Natural killer cell (primary cell): ENCODE results near the gene LMAN1. TPM values are rescaled to one million over a fixed set of nuclear protein-coding genes. Genes with fewer than 3 reads are reported as not detected.

ENCODE experiments used
- ATAC-seq, 3 donors: fragments of 150-1000 bp in 2 of 3; fragments of 200-7000 bp in 1 of 3; cut with Tn5 transposase; 1 replicate in 1 of 3; 2 replicates in 2 of 3; pipeline ENCODE4 v1.10.0; 2021; ENCODE audit warnings: mild to moderate bottlenecking in 2 of 3, moderate library complexity in 2 of 3
- DNase-seq, 2 donors: peaks; one replicate each; pipeline versions ENCODE4 v3.0.0 to v3.0.0-alpha.2; 2013 to 2021; ENCODE audit warnings: mixed read lengths in 1 of 2
- H3K27ac ChIP-seq: one replicate; pipeline ENCODE4 v1.5.1; 2013; ENCODE audit warnings: mild to moderate bottlenecking, low read length
- H3K27me3 ChIP-seq: one replicate; pipeline ENCODE4 v1.6.1; 2013; ENCODE audit warnings: low read length; ENCODE audit not compliant: control insufficient read depth, insufficient read depth
- H3K36me3 ChIP-seq: one replicate; pipeline ENCODE4 v1.6.1; 2013; ENCODE audit warnings: low read length; ENCODE audit not compliant: control insufficient read depth, insufficient read depth
- H3K4me1 ChIP-seq: one replicate; pipeline ENCODE4 v1.6.1; 2013; ENCODE audit warnings: low read length; ENCODE audit not compliant: control insufficient read depth, insufficient read depth
- H3K4me3 ChIP-seq: one replicate; pipeline ENCODE4 v1.5.1; 2013; ENCODE audit warnings: low read length
- H3K9me3 ChIP-seq: one replicate; pipeline ENCODE4 v1.6.1; 2013; ENCODE audit warnings: low read length; ENCODE audit not compliant: control insufficient read depth, insufficient read depth
- H3K27ac Mint-ChIP-seq, 2 donors: one replicate each; pipeline ENCODE4 v1.8.0; 2022; ENCODE audit warnings: mild to moderate bottlenecking in 2 of 2, mixed read lengths in 2 of 2, moderate library complexity in 1 of 2
- H3K27me3 Mint-ChIP-seq, 2 donors: one replicate each; pipeline ENCODE4 v1.8.0; 2022; ENCODE audit warnings: low read depth in 2 of 2, mixed read lengths in 2 of 2
- H3K36me3 Mint-ChIP-seq: one replicate; pipeline ENCODE4 v1.8.0; 2022; ENCODE audit warnings: mixed read lengths
- H3K4me1 Mint-ChIP-seq, 2 donors: one replicate each; pipeline ENCODE4 v1.8.0; 2022; ENCODE audit warnings: mixed read lengths in 2 of 2
- H3K4me3 Mint-ChIP-seq: one replicate; pipeline ENCODE4 v1.8.0; 2022; ENCODE audit warnings: mild to moderate bottlenecking, moderate library complexity, mixed read lengths
- H3K9me3 Mint-ChIP-seq, 2 donors: one replicate each; pipeline ENCODE4 v1.8.0; 2022; ENCODE audit warnings: mixed read lengths in 2 of 2
- WGBS: methylation state at CpG from one replicate; pipeline ENCODE4 v1.1.7; 2013; ENCODE audit warnings: missing lambda C conversion rate; ENCODE audit not compliant: insufficient coverage; 5-methylcytosine and 5-hydroxymethylcytosine counted together
- intact Hi-C: fragments of 100-400 bp; cut with micrococcal nuclease; formaldehyde crosslinking; loops from one replicate; pipeline ENCODE4 v1.14.2; 2022
- total RNA-seq, 4 donors: library from RNA; stranded (reverse); fragments of 120-200 nt in 1 of 4; gene quantifications; one replicate each; pipeline versions ENCODE4 v1.2.3 to v1.2.4, GENCODE V29; 2013 to 2022
- TF ChIP-seq, protein P1 (sequence below): fragments of 200-600 bp; IDR thresholded peaks from one replicate; pipeline ENCODE4 v1.8.0; 2022; ENCODE audit warnings: antibody characterized with exemption

The LMAN1 gene
- total RNA-seq, 3 donors from 2014 or later (not counting 1 experiment from before 2014, with no cell fraction given), result 50.1 to 58.3 (median 57.6) TPM

DNA sequence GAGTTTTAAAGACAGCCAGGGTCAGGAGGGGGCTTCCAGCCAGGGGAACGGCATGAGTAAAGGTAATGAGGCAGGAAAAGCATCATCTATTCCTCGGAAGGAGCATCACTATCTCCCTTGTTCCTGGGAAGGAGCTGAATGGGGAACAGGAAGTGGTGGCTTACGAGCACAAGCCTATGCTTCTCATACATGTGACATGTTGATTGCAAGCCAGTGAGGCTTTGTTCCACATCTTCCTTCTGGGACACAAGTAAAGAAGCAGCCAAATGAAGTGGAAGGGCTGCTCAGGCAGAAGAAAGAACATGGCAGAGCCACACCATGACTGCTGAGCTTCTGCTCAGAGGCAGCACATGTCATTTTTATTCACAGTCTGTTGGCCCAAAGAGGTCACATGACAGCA, 15.1 kb upstream of the LMAN1 start:
- no peaks in the 10 kb centered on the region for H3K9me3 ChIP-seq
- no peaks in the 10 kb centered on the region for H3K27me3 ChIP-seq
- DNase-seq, result no peak
- intact Hi-C loops, result no loop called here
- Mint-ChIP-seq H3K4me3 (no peak overlapping the region), H3K27me3 (peaks cover 23 to 36% of the 10 kb centered on the region in 2 donors), H3K27ac (no peak overlapping the region), H3K36me3 (no peaks in the 10 kb centered on the region), H3K9me3 (no peaks in the 10 kb centered on the region), H3K4me1 (no peaks in the 10 kb centered on the region)
- no peak overlapping the region for H3K27ac ChIP-seq
- no peak overlapping the region for H3K4me3 ChIP-seq
- ATAC-seq, result no peak
- TF ChIP-seq, protein P1, sequence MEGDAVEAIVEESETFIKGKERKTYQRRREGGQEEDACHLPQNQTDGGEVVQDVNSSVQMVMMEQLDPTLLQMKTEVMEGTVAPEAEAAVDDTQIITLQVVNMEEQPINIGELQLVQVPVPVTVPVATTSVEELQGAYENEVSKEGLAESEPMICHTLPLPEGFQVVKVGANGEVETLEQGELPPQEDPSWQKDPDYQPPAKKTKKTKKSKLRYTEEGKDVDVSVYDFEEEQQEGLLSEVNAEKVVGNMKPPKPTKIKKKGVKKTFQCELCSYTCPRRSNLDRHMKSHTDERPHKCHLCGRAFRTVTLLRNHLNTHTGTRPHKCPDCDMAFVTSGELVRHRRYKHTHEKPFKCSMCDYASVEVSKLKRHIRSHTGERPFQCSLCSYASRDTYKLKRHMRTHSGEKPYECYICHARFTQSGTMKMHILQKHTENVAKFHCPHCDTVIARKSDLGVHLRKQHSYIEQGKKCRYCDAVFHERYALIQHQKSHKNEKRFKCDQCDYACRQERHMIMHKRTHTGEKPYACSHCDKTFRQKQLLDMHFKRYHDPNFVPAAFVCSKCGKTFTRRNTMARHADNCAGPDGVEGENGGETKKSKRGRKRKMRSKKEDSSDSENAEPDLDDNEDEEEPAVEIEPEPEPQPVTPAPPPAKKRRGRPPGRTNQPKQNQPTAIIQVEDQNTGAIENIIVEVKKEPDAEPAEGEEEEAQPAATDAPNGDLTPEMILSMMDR, result no peak
- H3K36me3 ChIP-seq, result no peaks in the 10 kb centered on the region
- H3K4me1 ChIP-seq, result no peaks in the 10 kb centered on the region
- 26% methylated on average over 3 of the region's 3 CpGs for WGBS

DNA sequence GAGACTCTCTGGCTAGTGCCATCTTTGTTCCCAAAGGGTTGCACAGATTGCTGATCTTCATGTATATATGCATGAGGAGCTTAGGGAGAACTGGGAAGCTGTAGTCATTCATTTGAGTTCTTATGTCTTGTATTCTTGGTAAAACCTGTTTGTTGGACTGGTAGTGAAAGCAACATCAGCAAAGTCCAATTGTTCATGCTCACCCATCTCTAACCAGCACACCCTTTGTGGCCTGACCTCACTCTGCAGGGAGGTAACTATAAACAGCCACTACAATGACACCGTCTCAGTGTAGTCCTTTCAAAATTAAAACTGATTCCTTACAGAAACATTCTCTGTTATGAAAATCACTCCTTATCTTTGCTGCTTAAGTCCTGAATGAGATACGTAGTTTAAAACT, 13.9 kb upstream of the LMAN1 start:
- DNase-seq (no peak), ATAC-seq (no peak)
- TF ChIP-seq, protein P1, result no peak
- no peak overlapping the region for H3K27ac ChIP-seq
- WGBS, result 100% methylated on average over 2 of the region's 2 CpGs
- H3K27ac Mint-ChIP-seq, result no peak overlapping the region
- H3K9me3 ChIP-seq, result no peaks in the 10 kb centered on the region
- intact Hi-C loops, result no loop called here
- H3K27me3 Mint-ChIP-seq, result peaks cover 13 to 25% of the 10 kb centered on the region in 2 donors
- H3K9me3 Mint-ChIP-seq, result no peaks in the 10 kb centered on the region
- H3K27me3 ChIP-seq, result no peaks in the 10 kb centered on the region
- H3K36me3 Mint-ChIP-seq, result no peaks in the 10 kb centered on the region
- H3K4me1 ChIP-seq, result no peaks in the 10 kb centered on the region
- no peaks in the 10 kb centered on the region for H3K4me1 Mint-ChIP-seq
- H3K4me3 ChIP-seq, result no peak overlapping the region
- no peak overlapping the region for H3K4me3 Mint-ChIP-seq
- no peaks in the 10 kb centered on the region for H3K36me3 ChIP-seq

DNA sequence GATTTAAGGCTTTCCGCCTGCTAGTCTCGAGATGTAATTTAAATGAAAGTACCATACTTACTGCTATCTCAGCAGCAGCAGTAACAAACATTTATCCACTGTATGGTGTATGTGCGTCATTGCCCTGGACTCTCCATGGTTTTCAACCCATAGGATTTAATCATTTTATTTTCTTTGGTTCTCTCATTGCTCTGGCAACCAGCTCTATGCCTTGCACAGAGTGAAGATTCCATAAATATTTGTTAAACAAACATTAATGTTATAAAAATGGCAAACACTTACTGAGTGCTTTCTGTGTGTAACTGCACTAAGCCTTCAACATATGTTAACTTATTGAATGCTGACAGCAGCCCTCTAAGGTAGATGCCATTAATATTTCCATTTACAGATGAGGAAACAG, 1.3 kb upstream of the LMAN1 start:
- H3K9me3 ChIP-seq, result no peaks in the 10 kb centered on the region
- intact Hi-C loops, result no loop called here
- 100% methylated on average over 3 of the region's 3 CpGs for WGBS
- ATAC-seq, result no peak
- no peak overlapping the region for H3K4me3 ChIP-seq
- Mint-ChIP-seq H3K9me3 (no peaks in the 10 kb centered on the region), H3K36me3 (no peaks in the 10 kb centered on the region), H3K4me1 (peaks cover 25 to 30% of the 10 kb centered on the region in 2 donors), H3K4me3 (peak overlapping the region; percentile 94), H3K27me3 (peaks cover 8 to 17% of the 10 kb centered on the region in 2 donors), H3K27ac (no peak overlapping the region)
- H3K27me3 ChIP-seq, result peaks cover 10% of the 10 kb centered on the region
- no peak overlapping the region for H3K27ac ChIP-seq
- H3K4me1 ChIP-seq, result peaks cover 11% of the 10 kb centered on the region
- TF ChIP-seq, protein P1, result no peak
- no peak for DNase-seq
- H3K36me3 ChIP-seq, result no peaks in the 10 kb centered on the region

DNA sequence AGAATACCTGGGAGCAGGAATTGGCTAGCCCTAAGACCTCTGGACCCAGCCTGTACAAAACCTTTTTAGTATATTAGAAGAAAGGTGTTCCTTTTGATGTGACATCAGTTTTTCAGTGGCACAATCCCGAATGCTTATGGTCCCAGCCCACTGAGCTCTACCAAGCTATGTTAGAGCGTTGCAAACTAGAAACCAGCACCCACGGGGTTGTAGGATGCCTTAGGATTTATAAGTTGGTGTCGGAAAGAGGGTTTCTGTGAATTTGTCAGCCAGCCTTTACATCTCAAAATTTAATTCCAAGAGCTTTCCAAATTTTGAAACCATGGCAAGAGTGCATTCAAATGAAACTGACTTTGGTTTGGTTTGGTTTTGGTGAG, 499 bp upstream of the LMAN1 start:
- Histone ChIP-seq H3K36me3 (peaks cover 4% of the 10 kb centered on the region), H3K27ac (peak overlapping the region; percentile 76), H3K9me3 (no peaks in the 10 kb centered on the region), H3K27me3 (peaks cover 10% of the 10 kb centered on the region), H3K4me1 (peaks cover 11% of the 10 kb centered on the region), H3K4me3 (peak overlapping the region; percentile 82)
- WGBS, result 0% methylated on average over 3 of the region's 4 CpGs
- ATAC-seq, result no peak
- no peaks in the 10 kb centered on the region for H3K36me3 Mint-ChIP-seq
- intact Hi-C loops, result loop anchor here (2.0 kb wide), 1 partner anchor 219 kb away; no protein-coding TSS in a partner anchor
- peaks cover 25 to 30% of the 10 kb centered on the region in 2 donors for H3K4me1 Mint-ChIP-seq
- no peak for DNase-seq
- peak overlapping the region in 1 of 2 donors; percentile 92 for H3K27ac Mint-ChIP-seq
- peaks cover 8 to 17% of the 10 kb centered on the region in 2 donors for H3K27me3 Mint-ChIP-seq
- peak overlapping the region; percentile 94 for H3K4me3 Mint-ChIP-seq
- no peaks in the 10 kb centered on the region for H3K9me3 Mint-ChIP-seq
- TF ChIP-seq, protein P1, result no peak
